Gastroesophageal sphincter (tissue), 3 donors: ENCODE data around the gene KIRREL3.
"Not testable (repeated sequence)": the region's sequence is repeated elsewhere in the genome, so short reads cannot be mapped to it uniquely, and the experiment has no call there.

ENCODE experiments used
- CTCF ChIP-seq, 4 experiments: fragments of 200-600 bp in 2 of 4; fragments of 450-650 bp in 2 of 4; sonication (generic) in 1 of 4; IDR thresholded peaks; one replicate each; pipeline ENCODE4 v1.5.1; 2017 to 2019; ENCODE audit warnings: antibody characterized with exemption in 4 of 4, mild to moderate bottlenecking in 2 of 4, moderate library complexity in 2 of 4
- EP300 ChIP-seq: sonication (generic); formaldehyde crosslinking; IDR thresholded peaks from one replicate; pipeline ENCODE4 v1.6.1; 2017; ENCODE audit warnings: antibody characterized with exemption, mild to moderate bottlenecking
- POLR2A ChIP-seq, 2 donors: fragments of 450-650 bp; IDR thresholded peaks; one replicate each; pipeline ENCODE4 v1.6.1; 2017; ENCODE audit warnings: antibody characterized with exemption in 2 of 2, mild to moderate bottlenecking in 2 of 2, moderate library complexity in 1 of 2
- POLR2AphosphoS5 ChIP-seq: sonication (generic); formaldehyde crosslinking; IDR thresholded peaks from one replicate; pipeline ENCODE4 v1.6.1; 2017; ENCODE audit warnings: antibody characterized with exemption

- TF ChIP-seq POLR2A (IDR thresholded peaks at IDR 0.05); CTCF (IDR thresholded peaks at IDR 0.05); POLR2AphosphoS5; EP300: not testable (repeated sequence)
Measured at GRCh38 chr11:126395784-126396183, 604.8 kb downstream of the KIRREL3 start.
